Left hindlimb (tissue), 1 donor: Measurements from ENCODE around the gene KCNK13.
"Not testable (repeated sequence)": the region's sequence is repeated elsewhere in the genome, so short reads cannot be mapped to it uniquely, and the experiment has no call there.

Experiments used
- DNase-seq: peaks from one replicate; pipeline ENCODE4 v3.0.0-alpha.2; 2018

Gene KCNK13

GRCh38 chr14:90062127-90062794 is 467 bp downstream of the KCNK13 start:
- no peak for DNase-seq

DNA sequence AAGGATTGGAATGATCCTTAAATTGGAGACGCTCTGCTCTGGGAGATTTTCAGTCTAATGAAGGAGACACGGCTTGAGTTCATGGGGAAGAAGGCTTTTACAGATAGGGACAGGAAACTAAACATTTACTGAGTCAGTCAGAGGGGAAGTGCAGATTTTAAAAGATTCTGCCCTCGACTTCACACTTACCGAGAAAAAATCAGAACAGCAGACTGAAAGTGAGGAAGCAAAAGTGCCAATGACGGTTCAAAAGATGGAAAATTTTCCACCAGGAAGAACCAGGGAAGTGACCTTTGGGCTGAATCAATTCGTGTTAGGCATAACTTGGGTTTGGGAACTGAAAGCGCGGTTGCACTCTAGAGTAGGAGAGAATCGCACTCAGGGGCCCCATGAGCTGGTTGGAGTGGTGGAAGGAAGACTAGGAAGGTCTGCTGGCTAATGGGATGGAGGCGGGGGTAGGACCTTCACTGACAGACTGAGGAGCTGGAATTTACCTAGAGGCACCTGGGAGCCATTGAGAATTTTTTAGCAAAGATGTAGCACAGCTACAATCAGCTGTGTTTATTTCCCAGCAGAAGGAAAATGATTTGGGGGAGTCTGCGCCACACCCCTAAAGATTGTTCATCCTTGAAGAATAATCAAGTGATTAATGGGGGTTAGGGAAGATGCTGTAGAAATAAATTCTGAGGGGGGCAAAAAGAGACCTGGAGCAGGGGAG is 1.2 kb downstream of the KCNK13 start:
- DNase-seq: no peak

GRCh38 chr14:90072350-90072749 is 10.6 kb downstream of the KCNK13 start:
- no peak for DNase-seq

DNA sequence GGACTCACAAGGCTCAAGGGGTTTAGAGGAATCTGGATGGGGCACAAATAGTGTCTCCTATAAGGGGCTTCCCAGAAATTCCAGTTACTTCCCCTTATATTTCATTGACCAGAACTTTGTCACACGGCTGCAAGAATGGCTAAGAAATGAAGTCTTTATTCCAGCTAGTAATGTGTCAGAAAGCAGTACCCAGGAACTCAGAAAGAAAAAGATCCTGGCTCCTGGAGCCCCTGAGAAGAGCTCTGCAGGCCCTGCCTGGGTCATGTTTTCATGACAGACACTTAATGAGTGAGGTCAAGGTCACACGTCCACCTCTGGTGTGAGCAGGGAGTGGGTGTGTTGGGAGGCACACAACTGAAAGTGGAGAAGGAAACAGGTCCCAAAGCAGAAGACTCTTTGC is 17.8 kb downstream of the KCNK13 start:
- no peak for DNase-seq

- DNase-seq: no peak
Measured at GRCh38 chr14:90087433-90087832, 25.6 kb downstream of the KCNK13 start.

DNA sequence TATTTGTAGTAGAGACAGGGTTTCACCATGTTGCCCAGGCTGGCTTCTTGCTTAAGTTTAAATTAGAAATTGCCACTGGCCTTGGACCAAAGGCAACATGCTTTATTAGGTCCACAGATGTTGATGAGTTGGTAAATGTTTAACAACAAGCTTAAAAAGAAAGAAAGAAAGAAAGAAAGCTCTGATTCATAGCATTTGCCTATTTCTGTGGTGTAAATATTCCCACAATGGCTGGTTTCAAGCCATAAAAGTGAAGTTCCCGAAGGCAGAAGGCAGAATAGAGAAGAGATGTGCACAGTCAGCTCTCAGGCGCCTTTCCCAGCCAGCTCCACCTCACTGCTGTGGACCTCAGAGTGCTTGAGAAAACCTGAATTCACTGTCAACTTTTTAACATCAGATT is 26.4 kb downstream of the KCNK13 start:
- no peak for DNase-seq

DNA sequence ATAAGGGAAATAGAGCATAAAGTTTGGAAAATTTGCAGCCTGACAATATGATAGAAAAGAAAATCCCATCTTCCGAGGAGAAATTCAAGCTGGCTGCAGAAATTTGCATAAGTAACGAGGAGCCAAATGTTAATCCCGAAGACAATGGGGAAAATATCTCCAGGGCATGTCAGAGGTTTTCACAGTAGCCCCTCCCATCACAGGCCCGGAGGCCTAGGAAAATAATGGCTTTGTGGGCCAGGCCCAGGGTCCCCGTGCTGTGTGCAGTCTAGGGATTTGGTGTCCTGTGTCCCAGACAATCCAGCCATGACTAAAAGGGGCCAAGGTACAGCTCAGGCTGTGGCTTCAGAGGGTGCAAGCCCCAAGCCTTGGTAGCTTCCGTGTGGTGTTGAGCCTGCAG is 27.7 kb downstream of the KCNK13 start:
- DNase-seq: not testable (repeated sequence)

DNA sequence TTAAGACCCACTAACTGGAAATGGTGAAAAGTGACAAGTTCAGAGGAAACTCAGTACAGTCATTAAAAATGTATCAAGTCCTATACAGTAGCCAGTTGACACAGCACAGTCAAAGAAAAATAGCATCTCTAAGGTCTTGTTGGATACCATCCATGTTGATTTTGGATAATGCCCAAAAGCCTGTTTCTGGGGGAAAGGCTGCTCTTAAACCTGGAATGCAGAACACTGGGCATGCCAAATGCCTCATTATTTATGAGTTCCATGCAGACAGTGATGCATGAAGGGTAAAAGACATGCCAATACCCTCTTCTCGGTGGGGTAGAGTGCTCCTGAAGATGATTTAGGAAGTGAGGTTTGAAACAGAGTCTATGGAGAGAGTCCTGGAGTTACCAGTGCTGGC is 29.6 kb downstream of the KCNK13 start:
- no peak for DNase-seq

DNA sequence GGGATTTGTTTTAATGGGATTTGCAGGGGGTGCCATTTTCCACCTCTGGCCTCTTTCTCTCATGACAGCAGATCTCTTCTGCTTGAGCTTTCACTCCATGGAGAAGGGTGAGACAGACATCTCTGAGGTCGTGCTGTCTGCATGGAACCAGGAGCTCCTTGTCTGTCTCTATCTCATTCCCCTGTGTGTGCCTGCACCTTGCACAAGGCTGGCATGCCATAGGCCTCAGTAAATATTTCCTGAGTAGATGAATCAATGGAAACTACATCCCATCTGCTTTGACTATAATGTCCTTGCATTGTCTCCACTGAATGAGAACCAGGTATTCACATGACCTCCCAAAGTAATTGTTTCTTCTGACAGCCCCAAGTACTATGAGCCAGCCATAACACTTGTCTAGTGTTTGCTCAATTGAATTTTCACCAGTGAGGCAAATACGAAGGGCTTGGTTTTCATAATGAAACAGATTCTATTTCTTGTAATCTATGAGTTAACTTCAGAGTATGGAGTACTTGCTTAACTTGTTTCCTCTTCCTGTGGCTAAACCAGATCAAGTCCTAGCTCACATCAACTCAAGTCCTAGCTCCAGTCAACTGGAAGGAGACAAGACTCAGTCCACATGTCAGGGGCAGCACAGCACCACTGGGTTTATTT is 32.3 kb downstream of the KCNK13 start:
- no peak for DNase-seq

DNA sequence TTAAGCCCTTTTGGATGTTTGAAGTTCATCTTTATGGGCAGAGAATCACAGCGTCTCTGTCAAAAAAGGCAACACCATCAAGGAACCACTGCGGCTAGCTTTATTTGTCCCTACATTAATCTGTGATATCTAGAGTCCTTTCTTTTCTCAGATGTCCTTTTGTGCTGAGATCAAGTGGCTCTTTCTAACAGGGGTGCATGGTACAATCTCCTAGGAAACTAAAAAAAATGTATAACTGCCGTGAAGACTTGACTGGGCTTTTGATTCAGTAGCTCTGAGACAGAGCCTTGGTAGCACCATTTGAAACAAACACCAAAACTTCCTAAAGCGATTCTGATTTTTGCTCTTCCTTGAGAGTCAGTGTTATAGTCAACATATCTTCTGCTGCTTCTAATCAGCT is 33.3 kb downstream of the KCNK13 start:
- no peak for DNase-seq

GRCh38 chr14:90096566-90096965 is 34.8 kb downstream of the KCNK13 start:
- no peak for DNase-seq

GRCh38 chr14:90103808-90104207 is 42.0 kb downstream of the KCNK13 start:
- no peak for DNase-seq

DNA sequence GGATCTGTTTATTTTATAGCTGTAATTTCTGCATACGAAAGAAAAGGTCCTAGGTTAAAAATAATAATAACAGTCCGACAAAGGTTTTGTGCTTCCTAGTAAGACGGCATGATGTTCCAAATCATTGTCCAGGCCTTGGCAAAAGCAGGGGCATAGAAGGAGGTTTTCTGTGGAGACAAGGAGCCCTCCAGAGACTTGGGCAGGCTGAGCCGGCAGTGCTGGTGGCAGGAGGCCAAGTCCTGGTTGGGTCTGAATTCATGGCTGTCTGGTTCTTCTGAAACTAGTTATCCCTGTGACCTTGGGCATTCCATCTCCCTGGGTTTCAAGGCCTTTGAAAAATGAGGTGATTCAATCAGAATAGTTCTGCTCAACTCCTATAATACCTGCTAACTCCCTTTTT is 44.0 kb downstream of the KCNK13 start:
- DNase-seq: no peak

DNA sequence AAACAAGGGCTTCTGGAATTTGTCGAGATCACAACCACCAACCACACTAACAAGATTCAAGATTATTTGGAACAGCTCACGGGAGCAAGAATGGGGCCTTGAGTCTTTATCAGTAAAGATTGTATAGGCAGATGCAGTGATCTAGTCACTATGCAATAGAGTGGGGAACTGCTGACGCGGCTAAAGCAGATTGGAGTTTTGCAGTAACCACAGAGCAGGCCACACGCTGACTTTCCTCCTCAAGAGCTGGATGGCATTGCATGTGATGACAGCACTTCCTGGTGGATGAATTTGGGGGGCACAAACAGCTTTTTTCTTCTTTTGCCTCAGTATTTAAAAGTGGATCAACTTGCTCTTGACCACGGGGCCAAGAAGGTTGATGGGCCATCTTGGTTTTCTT is 46.0 kb downstream of the KCNK13 start:
- DNase-seq: no peak

DNA sequence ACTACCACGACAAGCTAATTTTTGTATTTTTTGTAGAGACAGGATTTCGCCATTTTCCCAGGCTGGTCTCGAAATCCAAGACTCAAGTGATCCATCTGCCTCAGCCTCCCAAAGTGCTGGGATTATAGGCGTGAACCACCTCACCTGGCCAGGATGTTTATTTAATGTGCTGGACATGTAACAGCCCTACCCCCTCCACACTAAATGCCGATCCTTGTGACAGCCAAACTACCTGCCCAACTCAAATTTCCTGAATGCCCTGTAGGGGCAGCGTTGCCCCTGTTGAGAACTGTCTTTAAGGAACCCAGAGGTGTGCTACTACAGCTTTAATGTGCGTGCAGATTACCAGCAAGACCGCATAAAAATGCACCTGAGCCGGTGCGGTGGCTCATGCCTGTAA is 48.1 kb downstream of the KCNK13 start:
- DNase-seq: no peak

- DNase-seq: no peak
Measured at GRCh38 chr14:90111895-90112534, 50.2 kb downstream of the KCNK13 start.

GRCh38 chr14:90114554-90114953 is 52.8 kb downstream of the KCNK13 start:
- no peak for DNase-seq

GRCh38 chr14:90115780-90116179 is 54.0 kb downstream of the KCNK13 start:
- no peak for DNase-seq

DNA sequence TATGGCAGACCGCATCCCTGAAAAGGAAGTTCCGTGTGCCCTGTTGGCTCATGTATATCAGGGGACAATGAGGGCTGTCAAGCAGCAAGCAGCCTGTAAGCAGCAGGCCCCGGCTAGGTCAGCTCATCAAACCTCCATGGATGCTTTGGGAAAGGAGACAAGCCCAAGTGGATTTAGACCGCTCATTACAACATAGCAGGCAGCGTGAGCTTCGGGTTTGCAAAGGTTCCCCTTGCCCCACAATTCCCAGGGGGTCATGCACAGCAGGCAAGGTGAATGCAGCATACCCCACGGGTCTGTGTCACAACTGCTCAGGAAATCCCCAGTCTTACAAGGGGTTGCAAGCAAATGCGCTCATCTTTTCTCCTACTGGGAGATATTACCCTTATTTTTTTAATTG is 54.6 kb downstream of the KCNK13 start:
- no peak for DNase-seq

DNA sequence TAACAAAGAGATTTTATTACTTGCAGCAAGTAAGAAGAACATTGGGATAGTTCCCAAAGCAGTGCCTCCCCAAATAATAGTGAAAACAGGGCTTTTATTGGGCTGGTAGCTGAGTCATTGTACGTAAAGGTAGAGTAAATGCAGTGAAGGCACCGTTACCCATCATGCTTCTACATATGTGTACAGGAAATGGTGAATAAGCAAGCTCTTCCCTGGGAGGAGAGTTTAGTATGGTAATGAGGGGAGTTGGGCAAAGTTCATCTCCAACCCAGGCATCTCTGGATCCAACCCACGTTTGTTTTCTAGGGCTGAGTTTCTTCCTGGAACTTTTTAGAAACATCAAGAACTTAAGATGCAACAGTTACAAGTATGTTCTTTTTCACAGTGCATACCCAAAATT is 56.2 kb downstream of the KCNK13 start:
- no peak for DNase-seq

DNA sequence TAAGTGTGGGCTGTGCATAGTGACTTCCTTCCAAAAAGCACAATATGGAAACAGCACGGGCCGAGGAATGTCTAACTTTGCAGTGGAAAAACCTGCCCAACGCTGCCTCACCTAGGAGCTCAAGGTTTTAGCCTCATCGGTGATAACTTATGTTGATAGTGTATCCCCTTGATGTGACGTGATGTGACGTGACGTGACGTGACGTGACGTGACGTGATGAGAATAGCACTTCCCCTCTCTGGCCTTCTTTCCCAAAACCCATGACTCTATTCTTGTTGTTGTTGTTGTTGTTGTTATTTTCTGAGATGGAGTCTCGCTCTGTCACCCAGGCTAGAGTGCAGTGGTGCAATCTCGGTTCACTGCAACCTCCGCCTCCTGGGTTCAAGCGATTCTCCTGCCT is 64.5 kb downstream of the KCNK13 start:
- no peak for DNase-seq

- no peak for DNase-seq
Measured at GRCh38 chr14:90132821-90133570, 71.2 kb downstream of the KCNK13 start.

GRCh38 chr14:90136904-90137303 is 75.1 kb downstream of the KCNK13 start:
- DNase-seq: no peak
